Effector memory CD8-positive, alpha-beta T cell (primary cell): ENCODE measurements around the gene PWWP2B.
"Not testable (repeated sequence)": the region's sequence is repeated elsewhere in the genome, so short reads cannot be mapped to it uniquely, and the experiment has no call there.

Source experiments
- ATAC-seq: fragments of 150-1000 bp; cut with Tn5 transposase; replicated peaks from 2 replicates; pipeline ENCODE4 v1.10.0; 2021; ENCODE audit warnings: mild to moderate bottlenecking, moderate library complexity
- DNase-seq, 3 experiments: peaks; one replicate each; pipeline ENCODE4 v3.0.0; 2021
- H3K27ac Mint-ChIP-seq, 2 donors: one replicate each; pipeline ENCODE4 v1.8.0; 2022; ENCODE audit warnings: mild to moderate bottlenecking in 2 of 2, mixed read lengths in 2 of 2, moderate library complexity in 2 of 2
- H3K27me3 Mint-ChIP-seq, 2 donors: one replicate each; pipeline ENCODE4 v1.8.0; 2022; ENCODE audit warnings: mixed read lengths in 2 of 2
- H3K36me3 Mint-ChIP-seq: one replicate; pipeline ENCODE4 v1.8.0; 2022; ENCODE audit warnings: mild to moderate bottlenecking, moderate library complexity, mixed read lengths; ENCODE audit not compliant: insufficient read depth
- H3K4me1 Mint-ChIP-seq, 2 donors: one replicate each; pipeline ENCODE4 v1.8.0; 2022; ENCODE audit warnings: low read depth in 2 of 2, mixed read lengths in 2 of 2
- H3K4me3 Mint-ChIP-seq, 2 donors: one replicate each; pipeline ENCODE4 v1.8.0; 2022; ENCODE audit warnings: mild to moderate bottlenecking in 2 of 2, mixed read lengths in 2 of 2, moderate library complexity in 2 of 2
- H3K9me3 Mint-ChIP-seq, 2 donors: one replicate each; pipeline ENCODE4 v1.8.0; 2022; ENCODE audit warnings: mixed read lengths in 2 of 2
- total RNA-seq, 9 experiments: gene quantifications; one replicate each; lab custom pipeline; 2026; lab: John Stamatoyannopoulos, UW

Gene PWWP2B
- total RNA-seq: 3.4 to 18.1 (median 10.5) reads per million in 9 experiments

DNA sequence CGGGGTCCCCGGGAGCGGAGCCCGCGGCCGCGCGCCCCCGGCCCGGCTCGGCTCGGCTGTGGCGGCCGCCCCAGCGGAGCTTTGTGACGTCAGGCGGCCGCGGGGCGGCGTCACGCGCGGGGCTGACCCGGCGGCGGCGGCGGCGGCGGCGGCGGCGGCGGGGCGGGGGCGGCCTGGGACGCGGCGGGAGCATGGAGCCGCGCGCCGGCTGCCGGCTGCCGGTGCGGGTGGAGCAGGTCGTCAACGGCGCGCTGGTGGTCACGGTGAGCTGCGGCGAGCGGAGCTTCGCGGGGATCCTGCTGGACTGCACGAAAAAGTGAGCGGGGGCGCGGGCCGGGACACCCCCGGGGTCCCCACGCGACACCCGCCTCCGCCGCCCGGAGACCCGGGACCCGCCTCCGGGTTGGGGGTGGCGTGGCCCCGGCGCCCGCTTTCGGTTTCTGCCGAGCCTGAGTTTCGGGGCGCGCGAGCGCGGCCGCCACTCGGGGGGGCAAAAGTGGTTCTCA lies at the start of gene PWWP2B:
TSS of gene PWWP2B (plus strand) at position 165 of the 506 bp plus-strand sequence. CDS start at position 192, 27 bp downstream.
- ATAC-seq: peak; percentile 52

DNA sequence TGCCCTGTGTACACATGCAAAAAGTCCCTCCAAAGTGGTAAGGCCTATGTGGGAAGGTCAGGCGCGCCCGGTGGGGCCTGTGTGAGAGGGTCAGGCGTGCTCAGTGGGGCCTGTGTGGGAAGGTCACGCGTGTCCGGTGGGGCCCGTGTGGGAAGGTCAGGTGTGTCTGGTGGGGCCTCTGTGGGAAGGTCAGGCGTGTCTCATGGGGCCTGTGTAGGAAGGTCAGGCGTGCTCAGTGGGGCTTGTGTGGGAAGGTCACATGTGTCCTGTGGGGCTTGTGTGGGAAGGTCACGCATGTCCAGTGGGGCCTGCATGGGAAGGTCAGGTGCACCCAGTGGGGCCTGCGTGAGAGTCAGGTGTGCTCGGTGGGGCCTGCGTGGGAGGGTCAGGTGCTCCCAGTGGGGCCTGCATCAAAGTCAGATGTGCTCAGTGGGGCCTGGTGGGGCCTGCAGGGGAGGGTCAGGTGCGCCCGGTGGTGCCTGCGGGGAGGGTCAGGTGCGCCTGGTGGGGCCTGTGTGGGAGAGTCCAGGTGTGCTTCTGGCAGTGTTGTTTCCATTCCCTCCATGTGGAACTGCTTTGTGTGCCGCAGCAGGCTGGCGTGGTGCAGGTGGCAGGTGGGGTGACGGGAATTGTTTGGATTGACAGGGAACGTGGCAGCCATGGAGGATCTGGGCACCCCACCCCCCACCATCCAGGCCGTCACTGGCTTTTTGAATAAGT lies 49.6 kb upstream of the PWWP2B start:
- DNase-seq (no peak), ATAC-seq (no peak)
- no peaks in the 10 kb centered on the region for H3K27me3 Mint-ChIP-seq
- H3K27ac Mint-ChIP-seq: peak overlapping the region in 1 of 2 donors; percentile 49
- H3K4me1 Mint-ChIP-seq: peaks cover 0 to 3% of the 10 kb centered on the region in 2 donors
- no peak overlapping the region for H3K4me3 Mint-ChIP-seq
- no peaks in the 10 kb centered on the region for H3K9me3 Mint-ChIP-seq
- H3K36me3 Mint-ChIP-seq: peaks cover 2% of the 10 kb centered on the region

More for the DNA sequence above, at the start of gene PWWP2B:
- H3K4me1 Mint-ChIP-seq: peaks cover 29 to 31% of the 10 kb centered on the region in 2 donors
- H3K27ac Mint-ChIP-seq: peak within 1 kb of the TSS; percentile 68 to 83
- peak within 1 kb of the TSS; percentile 86 to 89 for H3K4me3 Mint-ChIP-seq
- H3K27me3 Mint-ChIP-seq: no peaks in the 10 kb centered on the region
- H3K36me3 Mint-ChIP-seq: peaks cover 22% of the 10 kb centered on the region
- peak; percentile 57 to 62 (median 58) for DNase-seq
- H3K9me3 Mint-ChIP-seq: peaks cover 5 to 7% of the 10 kb centered on the region in 2 donors

DNA sequence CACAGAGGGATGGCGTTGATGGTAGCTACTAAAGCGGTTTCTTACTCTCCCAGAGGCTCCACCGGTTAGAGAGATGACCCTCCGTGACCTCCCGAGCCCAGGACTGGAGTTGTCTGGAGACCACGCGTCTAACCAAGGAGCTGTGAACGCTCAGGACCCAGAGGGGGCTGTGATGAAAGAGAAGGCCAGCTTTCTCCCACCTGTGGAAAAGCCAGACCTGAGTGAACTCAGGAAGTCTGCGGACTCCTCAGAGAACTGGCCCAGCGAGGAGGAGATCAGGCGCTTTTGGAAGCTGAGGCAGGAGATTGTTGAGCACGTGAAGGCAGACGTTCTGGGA lies 49.1 kb upstream of the PWWP2B start:
- peaks cover 2 to 3% of the 10 kb centered on the region in 2 donors for H3K4me1 Mint-ChIP-seq
- DNase-seq: no peak

DNA sequence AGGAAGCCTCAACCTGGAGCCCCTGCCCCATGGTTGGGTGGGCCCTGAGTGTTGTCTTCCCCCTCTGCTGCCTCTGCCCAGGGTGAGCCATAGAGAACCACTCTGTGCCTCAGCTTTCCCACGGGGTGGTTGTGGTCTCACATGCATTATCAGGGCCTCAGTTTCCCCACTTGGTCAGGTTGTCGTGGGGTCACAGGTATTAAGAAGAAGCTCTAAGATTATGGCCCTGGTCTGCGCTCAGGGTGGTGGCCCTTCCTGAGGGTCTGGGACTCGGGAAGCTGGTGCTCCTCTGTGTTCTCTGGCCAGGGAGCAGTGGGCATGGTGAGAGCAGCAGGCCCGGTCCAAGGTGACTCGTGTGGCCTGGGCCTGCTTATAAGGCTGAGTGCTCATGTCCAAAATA lies 47.2 kb upstream of the PWWP2B start:
- H3K36me3 Mint-ChIP-seq: peaks cover 2% of the 10 kb centered on the region
- H3K27me3 Mint-ChIP-seq: no peaks in the 10 kb centered on the region
- no peak for ATAC-seq
- no peak for DNase-seq
- peaks cover 2 to 3% of the 10 kb centered on the region in 2 donors for H3K4me1 Mint-ChIP-seq
- H3K4me3 Mint-ChIP-seq: no peak overlapping the region
- no peak overlapping the region for H3K27ac Mint-ChIP-seq
- H3K9me3 Mint-ChIP-seq: no peaks in the 10 kb centered on the region

More for the DNA sequence above, 49.1 kb upstream of the PWWP2B start:
- no peaks in the 10 kb centered on the region for H3K27me3 Mint-ChIP-seq
- no peak overlapping the region for H3K4me3 Mint-ChIP-seq
- peaks cover 2% of the 10 kb centered on the region for H3K36me3 Mint-ChIP-seq
- no peak overlapping the region for H3K27ac Mint-ChIP-seq
- H3K9me3 Mint-ChIP-seq: no peaks in the 10 kb centered on the region
- no peak for ATAC-seq

DNA sequence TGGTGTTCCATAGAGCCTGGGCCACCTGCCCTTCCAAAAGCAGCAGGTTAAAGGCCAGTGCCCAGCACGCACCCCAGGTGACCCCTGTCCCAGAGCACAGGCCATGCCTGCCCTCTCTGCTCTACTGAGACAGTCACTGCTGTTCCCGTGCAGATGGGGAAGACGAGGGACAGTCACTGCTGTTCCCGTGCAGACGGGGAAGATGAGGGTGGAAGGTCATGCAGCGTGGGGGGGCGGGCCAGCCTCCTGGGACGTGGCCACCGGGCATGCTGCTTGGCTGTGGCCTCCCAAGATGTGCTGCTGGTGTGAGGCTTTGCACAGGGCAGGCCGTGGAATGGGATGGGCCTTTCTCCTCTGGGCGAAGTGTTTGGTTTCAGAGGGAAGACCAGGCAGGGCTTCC lies 46.6 kb upstream of the PWWP2B start:
- Mint-ChIP-seq H3K9me3 (no peaks in the 10 kb centered on the region), H3K4me1 (peaks cover 2 to 3% of the 10 kb centered on the region in 2 donors), H3K4me3 (no peak overlapping the region), H3K27ac (no peak overlapping the region), H3K27me3 (no peaks in the 10 kb centered on the region), H3K36me3 (peaks cover 2% of the 10 kb centered on the region)
- no peak for ATAC-seq
- DNase-seq: no peak

DNA sequence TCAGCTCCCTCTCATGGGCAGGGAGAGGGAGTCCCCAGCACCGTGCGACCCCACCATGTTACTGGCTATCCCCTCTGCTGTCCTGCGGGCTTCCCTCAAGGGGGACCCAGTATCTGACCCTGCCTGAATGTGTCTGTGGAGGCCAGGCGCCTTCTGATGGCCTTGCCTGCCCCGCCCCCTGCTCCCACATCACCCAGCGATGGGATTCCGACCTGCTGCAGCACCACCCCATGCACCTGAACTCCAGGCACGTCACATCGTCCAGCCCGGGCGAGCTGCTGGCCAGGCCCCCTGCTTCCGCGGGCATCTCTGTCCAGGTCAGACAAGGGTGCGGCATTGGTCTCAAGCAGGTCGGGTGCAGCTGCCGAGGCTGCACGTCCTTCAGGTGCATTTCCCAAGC lies 46.1 kb upstream of the PWWP2B start:
- DNase-seq: no peak
- H3K27me3 Mint-ChIP-seq: no peaks in the 10 kb centered on the region
- no peak overlapping the region for H3K4me3 Mint-ChIP-seq
- no peak overlapping the region for H3K27ac Mint-ChIP-seq
- ATAC-seq: no peak
- peaks cover 2% of the 10 kb centered on the region for H3K36me3 Mint-ChIP-seq
- no peaks in the 10 kb centered on the region for H3K9me3 Mint-ChIP-seq
- peaks cover 2 to 3% of the 10 kb centered on the region in 2 donors for H3K4me1 Mint-ChIP-seq

GRCh38 chr10:132351611-132352010 lies 45.4 kb upstream of the PWWP2B start:
- Mint-ChIP-seq H3K27ac (no peak overlapping the region), H3K27me3 (no peaks in the 10 kb centered on the region), H3K4me3 (no peak overlapping the region), H3K4me1 (peaks cover 2 to 3% of the 10 kb centered on the region in 2 donors), H3K9me3 (no peaks in the 10 kb centered on the region), H3K36me3 (peaks cover 2% of the 10 kb centered on the region)
- ATAC-seq (no peak), DNase-seq (no peak)

- not testable (repeated sequence) for H3K4me1 Mint-ChIP-seq, H3K27me3 Mint-ChIP-seq, H3K36me3 Mint-ChIP-seq, H3K9me3 Mint-ChIP-seq, H3K4me3 Mint-ChIP-seq
- H3K27ac Mint-ChIP-seq: peak overlapping the region in 1 of 2 donors; percentile 61
- peak; percentile 75 for ATAC-seq
- DNase-seq: peak; percentile 70 to 75 (median 71)
Measured at GRCh38 chr10:132352462-132353308, 44.3 kb upstream of the PWWP2B start.

DNA sequence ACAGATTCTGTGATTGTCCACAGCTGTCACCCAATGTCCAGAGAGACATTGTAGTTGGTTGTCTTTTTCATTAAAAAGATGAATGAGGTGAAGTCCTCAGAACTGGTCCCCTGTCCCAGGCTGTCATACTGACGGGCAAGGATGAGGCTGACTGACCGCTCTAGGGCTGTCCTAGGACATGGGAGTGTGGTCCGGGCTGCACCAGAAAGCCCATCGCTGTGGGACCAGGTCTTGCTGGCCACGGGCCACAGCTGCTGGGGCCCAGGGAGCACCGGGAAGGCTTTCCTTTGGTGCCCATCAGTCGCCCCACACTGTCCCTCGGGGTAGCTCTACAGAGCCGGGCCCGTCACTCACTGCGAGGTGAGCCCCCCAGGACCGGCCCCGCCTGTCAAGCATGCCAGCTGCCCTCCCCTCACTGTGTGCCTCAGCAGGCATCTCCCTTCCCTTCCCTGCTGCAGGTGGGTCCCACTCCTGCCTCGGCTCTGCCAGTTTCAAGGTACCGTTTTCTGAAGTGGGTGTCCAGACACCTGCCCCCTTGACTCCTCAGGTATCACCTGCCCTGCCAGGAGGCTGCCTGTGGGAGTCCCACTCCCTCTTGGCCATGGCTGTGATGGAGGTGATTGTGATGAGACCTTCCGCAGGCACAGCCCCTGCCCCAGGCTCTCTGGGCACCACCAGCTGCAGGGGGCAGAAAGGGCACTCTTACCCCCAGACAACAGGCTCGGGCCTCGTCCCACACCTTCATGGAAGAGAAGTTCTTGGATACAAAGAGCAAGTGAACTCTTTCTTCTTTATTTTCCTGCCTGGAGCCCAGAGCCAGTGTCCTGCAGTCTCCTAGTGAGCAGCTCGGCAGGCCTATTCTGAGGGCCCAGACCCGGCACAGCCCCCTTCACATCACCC lies 43.3 kb upstream of the PWWP2B start:
- no peaks in the 10 kb centered on the region for H3K27me3 Mint-ChIP-seq
- peaks cover under 1% of the 10 kb centered on the region for H3K36me3 Mint-ChIP-seq
- DNase-seq (no peak), ATAC-seq (no peak)
- no peaks in the 10 kb centered on the region for H3K9me3 Mint-ChIP-seq
- H3K4me1 Mint-ChIP-seq: peaks cover 0 to 2% of the 10 kb centered on the region in 2 donors
- peak overlapping the region in 1 of 2 donors; percentile 61 for H3K27ac Mint-ChIP-seq
- no peak overlapping the region for H3K4me3 Mint-ChIP-seq

GRCh38 chr10:132354356-132355094 lies 42.5 kb upstream of the PWWP2B start:
- Mint-ChIP-seq H3K4me3 (no peak overlapping the region), H3K4me1 (peaks cover 0 to 2% of the 10 kb centered on the region in 2 donors)
- no peak for ATAC-seq

GRCh38 chr10:132355297-132355696 lies 41.7 kb upstream of the PWWP2B start:
- H3K9me3 Mint-ChIP-seq: no peaks in the 10 kb centered on the region
- ATAC-seq (no peak), DNase-seq (no peak)
- H3K27ac Mint-ChIP-seq: peak overlapping the region in 1 of 2 donors; percentile 46
- H3K27me3 Mint-ChIP-seq: no peaks in the 10 kb centered on the region
- H3K4me3 Mint-ChIP-seq: no peak overlapping the region
- no peaks in the 10 kb centered on the region for H3K36me3 Mint-ChIP-seq
- peaks cover 0 to 2% of the 10 kb centered on the region in 2 donors for H3K4me1 Mint-ChIP-seq

More at GRCh38 chr10:132354356-132355094, 42.5 kb upstream of the PWWP2B start:
- H3K27me3 Mint-ChIP-seq: no peaks in the 10 kb centered on the region
- no peak overlapping the region for H3K27ac Mint-ChIP-seq
- H3K36me3 Mint-ChIP-seq: no peaks in the 10 kb centered on the region
- no peaks in the 10 kb centered on the region for H3K9me3 Mint-ChIP-seq
- no peak for DNase-seq

DNA sequence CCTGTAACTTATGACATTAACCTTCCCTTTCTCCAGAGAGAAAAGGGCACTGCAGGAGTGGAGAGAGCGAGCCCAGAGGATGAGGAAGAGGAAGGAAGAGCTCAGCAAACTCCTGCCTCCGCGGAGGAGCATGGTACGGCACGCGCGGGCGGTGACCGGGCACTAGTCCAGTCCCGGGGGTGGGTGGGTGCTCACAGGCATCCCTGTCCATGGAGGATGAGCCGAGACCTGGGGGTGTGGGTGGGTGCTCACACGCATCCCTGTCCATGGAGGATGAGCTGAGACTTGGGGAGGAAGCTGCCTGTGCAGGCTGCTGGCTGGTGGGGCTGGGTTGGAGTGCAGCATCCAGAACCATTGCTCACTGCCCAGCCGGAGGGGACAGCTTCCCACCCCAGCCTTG lies 41.2 kb upstream of the PWWP2B start:
- no peaks in the 10 kb centered on the region for H3K27me3 Mint-ChIP-seq
- H3K9me3 Mint-ChIP-seq: no peaks in the 10 kb centered on the region
- ATAC-seq (no peak), DNase-seq (no peak)
- H3K27ac Mint-ChIP-seq: peak overlapping the region in 1 of 2 donors; percentile 46
- no peaks in the 10 kb centered on the region for H3K36me3 Mint-ChIP-seq
- H3K4me3 Mint-ChIP-seq: no peak overlapping the region
- H3K4me1 Mint-ChIP-seq: peaks cover 0 to 3% of the 10 kb centered on the region in 2 donors
